Gastroesophageal sphincter (tissue), 4 donors: ENCODE measurements around the gene RBPJ. TPM values are rescaled to one million over a fixed set of nuclear protein-coding genes. Genes with fewer than 3 reads are reported as not detected.

Experiments
- ATAC-seq: fragments of 150-250 bp; one replicate; pipeline ENCODE4 v1.9.1; 2016; ENCODE audit warnings: mild to moderate bottlenecking, moderate library complexity
- H3K27ac ChIP-seq, 4 donors: fragments of 200-600 bp; sonication (generic) in 3 of 4; 1 replicate in 3 of 4; 2 replicates in 1 of 4; pipeline ENCODE4 v1.5.1; 2016 to 2019
- H3K27me3 ChIP-seq: fragments of 200-600 bp; sonication (generic); one replicate; pipeline ENCODE4 v1.5.1; 2019
- H3K36me3 ChIP-seq, 2 donors: fragments of 200-600 bp; sonication (generic); one replicate each; pipeline ENCODE4 v1.5.1; 2019; ENCODE audit warnings: control low read depth in 1 of 2
- H3K4me1 ChIP-seq, 3 donors: fragments of 200-600 bp; sonication (generic); 1 replicate in 2 of 3; 2 replicates in 1 of 3; pipeline ENCODE4 v1.5.1; 2016 to 2019; ENCODE audit warnings: control low read depth in 2 of 3
- H3K4me3 ChIP-seq, 2 donors: fragments of 200-600 bp; sonication (generic); one replicate each; pipeline ENCODE4 v1.5.1; 2019; ENCODE audit warnings: mild to moderate bottlenecking in 1 of 2, moderate library complexity in 1 of 2
- H3K9me3 ChIP-seq, 3 donors: fragments of 200-600 bp; sonication (generic); one replicate each; pipeline ENCODE4 v1.5.1; 2017 to 2019; ENCODE audit warnings: control low read depth in 2 of 3
- EP300 ChIP-seq: sonication (generic); formaldehyde crosslinking; IDR thresholded peaks from one replicate; pipeline ENCODE4 v1.6.1; 2017; ENCODE audit warnings: antibody characterized with exemption, mild to moderate bottlenecking
- POLR2A ChIP-seq, 2 donors: fragments of 450-650 bp; IDR thresholded peaks; one replicate each; pipeline ENCODE4 v1.6.1; 2017; ENCODE audit warnings: antibody characterized with exemption in 2 of 2, mild to moderate bottlenecking in 2 of 2, moderate library complexity in 1 of 2
- POLR2AphosphoS5 ChIP-seq: sonication (generic); formaldehyde crosslinking; IDR thresholded peaks from one replicate; pipeline ENCODE4 v1.6.1; 2017; ENCODE audit warnings: antibody characterized with exemption
- WGBS, 2 donors: methylation state at CpG; one replicate each; pipeline ENCODE4 v1.1.5; 2018; ENCODE audit warnings: low coverage in 1 of 2; 5-methylcytosine and 5-hydroxymethylcytosine counted together
- total RNA-seq, 4 donors: library from RNA; depleted of rRNA; stranded (reverse); fragments of >200 nt; gene quantifications; one replicate each; pipeline ENCODE4 v1.1.0, GENCODE V29; 2016
- TF ChIP-seq, protein P1 (sequence below), 4 experiments: fragments of 200-600 bp in 2 of 4; fragments of 450-650 bp in 2 of 4; sonication (generic) in 1 of 4; IDR thresholded peaks; one replicate each; pipeline ENCODE4 v1.5.1; 2017 to 2019; ENCODE audit warnings: antibody characterized with exemption in 4 of 4, mild to moderate bottlenecking in 2 of 4, moderate library complexity in 2 of 4

The RBPJ gene
- total RNA-seq, 4 donors from 2014 or later = 49.5 to 128 (median 77.6) TPM

DNA sequence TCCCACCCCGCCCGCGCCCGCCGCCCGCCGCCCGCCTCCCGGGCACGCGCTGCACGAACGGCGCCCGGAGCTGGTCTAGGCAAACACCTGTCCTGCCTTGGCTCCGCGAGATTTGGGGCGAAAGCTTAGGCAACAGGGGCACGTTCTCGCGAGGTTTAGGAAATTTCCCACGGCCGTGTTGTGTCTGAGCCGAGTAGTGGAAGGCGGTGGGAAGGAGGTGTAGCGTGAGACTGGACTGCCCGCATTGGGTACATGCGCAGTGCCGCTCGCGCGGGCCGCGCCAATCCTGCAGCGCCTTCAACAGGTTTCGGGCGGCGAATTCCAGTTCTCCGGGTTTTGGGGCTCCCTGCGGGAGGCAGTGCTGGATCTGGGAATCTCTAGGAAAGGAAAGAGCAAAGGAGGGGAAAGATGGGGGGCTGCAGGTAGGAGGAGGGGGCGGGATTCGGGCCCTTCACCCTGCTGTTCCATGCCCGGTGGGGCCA is 1.3 kb upstream of the RBPJ start:
- Histone ChIP-seq H3K9me3 (peaks cover 0 to 13% (median 0%) of the 10 kb centered on the region in 3 donors), H3K36me3 (no peaks in the 10 kb centered on the region), H3K27ac (peak overlapping the region; percentile 93 to 99 (median 94)), H3K4me3 (peak overlapping the region; percentile 68 to 95), H3K4me1 (peaks cover 0 to 39% (median 4%) of the 10 kb centered on the region in 3 donors), H3K27me3 (no peaks in the 10 kb centered on the region)
- TF ChIP-seq, protein P1, sequence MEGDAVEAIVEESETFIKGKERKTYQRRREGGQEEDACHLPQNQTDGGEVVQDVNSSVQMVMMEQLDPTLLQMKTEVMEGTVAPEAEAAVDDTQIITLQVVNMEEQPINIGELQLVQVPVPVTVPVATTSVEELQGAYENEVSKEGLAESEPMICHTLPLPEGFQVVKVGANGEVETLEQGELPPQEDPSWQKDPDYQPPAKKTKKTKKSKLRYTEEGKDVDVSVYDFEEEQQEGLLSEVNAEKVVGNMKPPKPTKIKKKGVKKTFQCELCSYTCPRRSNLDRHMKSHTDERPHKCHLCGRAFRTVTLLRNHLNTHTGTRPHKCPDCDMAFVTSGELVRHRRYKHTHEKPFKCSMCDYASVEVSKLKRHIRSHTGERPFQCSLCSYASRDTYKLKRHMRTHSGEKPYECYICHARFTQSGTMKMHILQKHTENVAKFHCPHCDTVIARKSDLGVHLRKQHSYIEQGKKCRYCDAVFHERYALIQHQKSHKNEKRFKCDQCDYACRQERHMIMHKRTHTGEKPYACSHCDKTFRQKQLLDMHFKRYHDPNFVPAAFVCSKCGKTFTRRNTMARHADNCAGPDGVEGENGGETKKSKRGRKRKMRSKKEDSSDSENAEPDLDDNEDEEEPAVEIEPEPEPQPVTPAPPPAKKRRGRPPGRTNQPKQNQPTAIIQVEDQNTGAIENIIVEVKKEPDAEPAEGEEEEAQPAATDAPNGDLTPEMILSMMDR (IDR thresholded peaks at IDR 0.05) = peak in 2 of 4 experiments; percentile 6 to 44
- TF ChIP-seq POLR2A (IDR thresholded peaks at IDR 0.05) (no peak), POLR2AphosphoS5 (peak; percentile 48), EP300 (no peak)
- WGBS, 2 donors = 2% methylated on average over 13 of the region's 43 CpGs; no CpG with 5 or more reads in 1 of the 2 donors
- ATAC-seq = peak; percentile 91

DNA sequence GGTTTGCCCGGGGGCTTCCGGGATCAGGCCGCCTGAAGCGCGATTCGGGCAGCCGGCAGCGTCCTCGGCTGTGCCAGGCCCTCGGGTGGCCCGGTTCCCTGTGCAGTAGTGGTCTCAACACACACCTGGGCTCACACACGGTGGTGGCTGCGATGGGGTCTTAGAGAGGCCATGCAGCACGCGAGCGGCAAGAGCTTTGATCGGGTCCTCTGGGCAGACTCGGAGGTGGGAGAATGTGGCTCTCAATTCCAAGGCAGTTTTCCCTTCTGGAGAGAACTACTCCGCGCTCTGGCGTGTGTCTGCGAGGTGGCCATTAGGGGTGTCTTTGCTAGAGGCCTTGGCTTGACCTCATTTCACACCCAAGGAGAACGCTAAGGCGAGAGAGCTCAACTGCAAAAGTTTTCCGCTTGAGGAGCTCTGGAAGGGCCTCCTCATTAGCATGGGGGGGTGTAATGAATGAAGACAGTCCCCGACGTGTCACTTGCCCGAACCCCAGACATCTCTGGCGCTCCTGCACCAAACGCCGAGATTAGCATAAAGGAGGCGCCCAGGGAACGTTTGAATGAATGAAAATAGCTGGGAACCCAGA is 771 bp upstream of the RBPJ start:
- H3K4me3 ChIP-seq = peak overlapping the region; percentile 68 to 95
- H3K4me1 ChIP-seq = peaks cover 0 to 44% (median 4%) of the 10 kb centered on the region in 3 donors
- H3K27me3 ChIP-seq = no peaks in the 10 kb centered on the region
- H3K36me3 ChIP-seq = no peaks in the 10 kb centered on the region
- TF ChIP-seq EP300 = no peak
- TF ChIP-seq, protein P1 (IDR thresholded peaks at IDR 0.05) = no peak
- no peak for TF ChIP-seq POLR2AphosphoS5
- TF ChIP-seq POLR2A (IDR thresholded peaks at IDR 0.05) = no peak
- WGBS, 2 donors = 0% methylated on average over 3 to 6 of the region's 33 CpGs
- peaks cover 0 to 9% (median 0%) of the 10 kb centered on the region in 3 donors for H3K9me3 ChIP-seq
- no peak for ATAC-seq
- peak overlapping the region; percentile 93 to 99 (median 94) for H3K27ac ChIP-seq

DNA sequence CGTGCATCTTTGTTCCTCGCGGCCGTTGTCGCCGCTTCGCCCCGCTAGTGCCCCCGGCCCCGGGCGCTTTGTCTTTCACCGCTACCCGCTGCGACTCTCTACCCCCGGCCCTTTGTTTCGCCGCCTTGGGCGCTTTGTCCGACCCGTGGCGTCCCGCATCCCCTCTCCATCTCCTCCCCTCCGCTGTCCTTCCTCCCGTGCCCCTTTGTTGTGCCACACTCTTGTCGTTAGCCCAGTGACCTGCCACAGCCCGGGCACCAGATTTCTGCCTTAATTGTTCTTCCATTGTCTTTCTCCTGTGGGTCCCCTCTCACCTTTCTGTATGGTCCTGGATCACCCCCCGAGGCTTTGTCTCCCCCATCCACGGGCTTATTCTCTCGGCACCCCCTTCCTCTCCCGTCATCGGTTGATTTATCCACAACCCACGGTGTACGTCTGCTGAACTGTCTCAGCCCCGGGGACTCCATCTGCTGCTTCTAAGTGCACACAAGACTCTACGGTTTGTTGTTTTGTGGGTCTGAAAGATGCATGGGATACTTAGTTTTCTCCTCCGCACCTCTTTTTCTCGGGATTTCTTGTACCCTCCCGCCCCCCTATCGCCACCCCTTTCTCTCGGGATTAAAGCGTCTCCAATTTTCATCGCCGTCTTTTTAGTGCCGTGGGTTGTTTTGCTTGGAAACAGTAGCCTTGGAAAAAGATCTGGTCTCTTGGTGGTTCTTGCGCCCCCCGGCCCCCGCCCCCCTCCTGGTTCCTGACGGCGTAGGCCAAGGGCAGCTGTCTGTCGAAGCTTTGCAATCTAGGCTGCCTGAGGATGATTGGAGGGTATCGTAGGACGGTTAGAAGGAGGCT is 783 bp downstream of the RBPJ start:
- Histone ChIP-seq H3K36me3 (no peaks in the 10 kb centered on the region), H3K4me1 (peaks cover 0 to 52% (median 4%) of the 10 kb centered on the region in 3 donors), H3K27me3 (no peaks in the 10 kb centered on the region), H3K9me3 (no peaks in the 10 kb centered on the region), H3K27ac (peak overlapping the region; percentile 86 to 99 (median 94)), H3K4me3 (peak overlapping the region; percentile 68 to 95)
- TF ChIP-seq POLR2AphosphoS5 (no peak), POLR2A (IDR thresholded peaks at IDR 0.05) (no peak), EP300 (no peak)
- TF ChIP-seq, protein P1 (IDR thresholded peaks at IDR 0.05) = no peak
- no peak for ATAC-seq
- WGBS, 2 donors = 0 to 1% methylated on average over 37 to 39 of the region's 52 CpGs

DNA sequence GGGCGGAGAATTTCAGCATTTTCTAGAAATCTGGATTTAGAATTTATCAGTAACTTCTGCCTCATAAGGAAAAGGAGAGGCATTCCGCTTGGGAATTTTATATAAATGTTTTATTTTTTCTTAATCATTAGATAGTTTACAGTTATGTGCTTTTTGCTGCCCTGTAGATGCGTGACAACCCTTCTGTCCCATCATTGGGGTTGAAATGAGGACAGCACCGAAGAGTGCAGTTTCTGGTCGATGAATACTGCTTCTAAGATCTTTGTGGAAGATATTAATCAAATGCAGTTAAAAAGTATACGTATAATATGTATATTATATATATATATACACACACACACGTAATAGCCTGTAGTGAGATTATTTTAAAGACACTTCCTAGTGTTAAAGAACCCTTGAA is 1.5 kb downstream of the RBPJ start:
- Histone ChIP-seq H3K27me3 (no peaks in the 10 kb centered on the region), H3K4me1 (peaks cover 0 to 52% (median 4%) of the 10 kb centered on the region in 3 donors), H3K27ac (peak overlapping the region in 1 of 4 donors; percentile 93), H3K9me3 (no peaks in the 10 kb centered on the region), H3K4me3 (peak overlapping the region; percentile 68 to 95), H3K36me3 (no peaks in the 10 kb centered on the region)
- TF ChIP-seq EP300 (no peak), POLR2AphosphoS5 (no peak), POLR2A (IDR thresholded peaks at IDR 0.05) (no peak)
- TF ChIP-seq, protein P1 (IDR thresholded peaks at IDR 0.05) = no peak
- WGBS, 2 donors = 35 to 39% methylated on average over 5 to 7 of the region's 7 CpGs
- no peak for ATAC-seq
